Measurements from ENCODE around the gene FAM53C. TPM values are rescaled to one million over a fixed set of nuclear protein-coding genes. Genes with fewer than 3 reads are reported as not detected.
"Not testable (repeated sequence)": the region's sequence is repeated elsewhere in the genome, so short reads cannot be mapped to it uniquely, and the experiment has no call there.

FAM53C gene
- total RNA-seq, 1 donor from 2014 or later, result 26.4 TPM

- no peak for DNase-seq (ENCODE audit: extremely low read depth, low read depth, low spot score)
Observed at GRCh38 chr5:138389332-138389731, 51.3 kb downstream of the FAM53C start.

- DNase-seq (ENCODE audit: extremely low read depth, low read depth, low spot score), result not testable (repeated sequence)
Observed at GRCh38 chr5:138389911-138390310, 51.8 kb downstream of the FAM53C start.

GRCh38 chr5:138391859-138392386 is 53.9 kb downstream of the FAM53C start:
- no peak for DNase-seq (ENCODE audit: extremely low read depth, low read depth, low spot score)

Other genes starting within 250 kb of the FAM53C start
- 1.4 and 5.8 TPM in 2 replicates for gene NME5, start 198.8 kb upstream of the FAM53C start, total RNA-seq
- gene BRD8, start 159.6 kb upstream of the FAM53C start, total RNA-seq, result 27.3 and 31.5 TPM in 2 replicates
- gene KIF20A, start 159.2 kb upstream of the FAM53C start, total RNA-seq, result 8.2 and 13.6 TPM in 2 replicates
- gene CDC23, start 124.9 kb upstream of the FAM53C start, total RNA-seq, result 24.3 and 24.9 TPM in 2 replicates
- gene GFRA3, start 63.6 kb upstream of the FAM53C start, total RNA-seq, result not detected in 2 replicates
- gene CDC25C, start 6.5 kb upstream of the FAM53C start, total RNA-seq, result 0.97 and 2.9 TPM in 2 replicates
- 41.2 and 44.0 TPM in 2 replicates for gene KDM3B, start 14.4 kb downstream of the FAM53C start, total RNA-seq
- 7.6 and 13.5 TPM in 2 replicates for gene REEP2, start 100.8 kb downstream of the FAM53C start, total RNA-seq
- gene EGR1, start 127.2 kb downstream of the FAM53C start, total RNA-seq, result 1.3 and 6.5 TPM in 2 replicates
- gene ETF1, start 205.0 kb downstream of the FAM53C start, total RNA-seq, result 77.2 and 81.9 TPM in 2 replicates
- gene HSPA9, start 237.1 kb downstream of the FAM53C start, total RNA-seq, result 197 and 203 TPM in 2 replicates